HG02759 (cell line): ENCODE measurements around the gene ZNF154.

Experiments
- ATAC-seq: cut with Tn5 transposase; IDR thresholded peaks from one replicate; pipeline ENCODE4 v1.9.1; 2021; ENCODE audit warnings: mild to moderate bottlenecking, moderate library complexity; ENCODE audit not compliant: unreplicated experiment

ZNF154 gene

DNA sequence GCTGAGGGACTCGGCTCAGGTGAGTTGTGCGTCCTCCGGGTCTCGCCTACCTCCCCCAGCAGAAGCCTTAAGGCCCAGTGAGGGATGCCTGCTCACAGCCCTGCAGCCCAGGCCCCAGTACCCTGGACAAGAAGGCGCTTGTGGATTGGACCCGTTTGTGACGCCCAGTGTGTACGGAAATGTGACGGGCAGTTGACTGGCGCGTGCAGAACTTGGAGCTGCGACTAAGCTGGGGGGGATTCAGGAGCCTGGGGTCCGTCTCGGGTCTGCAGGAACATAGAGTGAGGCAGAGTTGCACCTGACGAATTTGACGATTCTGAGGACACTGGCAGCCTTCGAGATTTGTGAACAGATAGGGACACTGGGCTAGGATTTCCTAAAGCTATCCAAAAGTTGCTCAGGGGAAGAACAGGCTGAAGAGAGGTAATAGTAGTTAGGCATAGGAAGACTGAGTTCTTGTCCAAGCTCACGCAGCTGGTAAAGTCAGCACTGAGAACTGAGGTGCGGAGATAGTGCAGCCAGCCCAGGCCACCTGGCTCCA, 26.7 kb downstream of the ZNF154 start:
- peak; percentile 9 for ATAC-seq

DNA sequence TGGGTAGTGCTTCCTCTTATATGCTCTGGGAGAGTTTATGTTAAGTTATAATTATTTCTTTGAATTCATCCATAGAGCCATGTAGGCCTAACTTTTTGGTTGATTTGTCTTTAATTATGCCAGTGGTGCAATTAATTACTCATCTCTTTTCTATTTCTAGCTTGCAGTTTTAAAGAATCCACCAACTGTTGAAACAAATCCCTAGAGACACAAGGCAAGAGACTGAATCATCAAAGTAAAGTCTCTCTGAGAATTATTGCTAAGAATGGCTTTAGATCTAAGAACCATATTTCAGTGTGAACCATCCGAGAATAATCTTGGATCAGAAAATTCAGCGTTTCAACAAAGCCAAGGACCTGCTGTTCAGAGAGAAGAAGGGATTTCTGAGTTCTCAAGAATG, 33.1 kb downstream of the ZNF154 start:
- ATAC-seq, result no peak

DNA sequence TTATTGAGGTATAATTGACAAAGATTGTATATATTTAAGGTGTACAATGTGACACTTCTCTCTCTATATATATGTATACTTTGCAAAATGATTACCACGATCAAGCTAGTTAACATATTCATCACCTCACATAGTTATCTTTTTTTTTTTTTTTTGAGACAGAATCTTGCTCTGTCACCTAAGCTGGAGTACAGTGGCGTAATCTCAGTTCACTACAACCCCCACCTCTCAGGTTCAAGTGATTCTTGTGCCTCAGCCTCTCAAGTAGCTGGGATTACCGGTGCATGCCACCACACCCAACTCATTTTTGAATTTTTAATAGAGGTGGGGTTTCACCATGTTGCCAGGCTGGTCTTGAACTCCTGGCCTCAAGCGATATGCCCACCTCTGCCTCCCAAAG, 36.5 kb downstream of the ZNF154 start:
- no peak for ATAC-seq

DNA sequence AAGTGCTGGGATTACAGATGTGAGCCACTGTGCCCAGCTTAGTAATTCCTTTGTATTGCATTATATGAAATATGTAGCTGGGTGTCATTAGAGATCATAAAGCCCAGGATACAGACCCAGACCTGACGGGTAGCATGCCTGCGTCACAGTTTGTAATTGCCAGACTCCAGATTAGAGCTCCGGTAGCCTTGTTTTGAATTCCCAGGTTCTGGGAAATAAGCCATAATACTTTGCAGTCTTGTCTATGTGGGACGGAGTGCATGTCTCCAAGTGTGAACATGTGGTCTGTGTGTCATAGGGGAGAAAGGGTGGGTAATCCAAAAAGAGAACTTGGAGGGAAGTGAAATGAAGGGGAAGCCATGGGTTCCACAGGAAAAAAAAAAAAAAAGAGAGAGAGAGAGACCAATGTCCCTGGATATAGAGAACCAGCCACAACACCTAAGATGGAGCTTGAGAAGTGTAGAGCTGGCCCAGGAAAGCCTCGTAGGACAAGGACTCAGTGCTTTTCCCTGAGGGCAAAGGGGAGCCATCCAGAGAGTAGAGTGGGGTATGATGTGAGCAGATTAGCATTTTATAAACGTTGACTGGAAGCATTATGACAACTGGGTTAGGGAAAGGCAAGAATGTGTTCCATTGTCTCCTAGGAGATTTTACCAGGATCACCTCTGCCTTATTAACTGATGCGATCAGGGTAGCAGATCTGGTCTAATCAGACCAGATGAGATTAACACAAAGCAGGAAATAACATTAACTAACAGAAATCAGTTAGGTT, 37.7 kb downstream of the ZNF154 start:
- ATAC-seq, result no peak

DNA sequence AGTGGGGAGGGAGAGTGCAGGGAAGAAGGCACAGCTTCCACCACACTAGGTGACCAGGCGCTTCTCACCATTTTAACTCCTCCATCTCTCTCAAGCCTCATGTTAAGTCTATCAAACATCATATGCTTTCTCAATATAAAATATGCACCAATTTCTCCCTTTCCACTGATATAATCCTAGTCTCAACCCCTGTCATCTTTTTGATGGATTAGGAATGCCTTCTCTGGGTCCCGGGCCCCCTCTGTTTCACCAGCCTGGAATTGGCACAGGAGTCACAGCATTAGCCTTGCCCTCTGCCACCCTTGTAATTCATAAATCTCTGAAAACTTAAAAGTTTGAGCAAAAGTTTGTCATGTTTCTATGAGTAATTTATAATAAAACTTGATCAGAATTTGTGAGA, 40.4 kb downstream of the ZNF154 start, which contains the start of gene ZSCAN4:
Gene ZSCAN4 (plus strand): TSS at position 301 of the 400 bp plus-strand sequence. CDS start 7,211 bp downstream, outside the sequence.
- no peak for ATAC-seq

DNA sequence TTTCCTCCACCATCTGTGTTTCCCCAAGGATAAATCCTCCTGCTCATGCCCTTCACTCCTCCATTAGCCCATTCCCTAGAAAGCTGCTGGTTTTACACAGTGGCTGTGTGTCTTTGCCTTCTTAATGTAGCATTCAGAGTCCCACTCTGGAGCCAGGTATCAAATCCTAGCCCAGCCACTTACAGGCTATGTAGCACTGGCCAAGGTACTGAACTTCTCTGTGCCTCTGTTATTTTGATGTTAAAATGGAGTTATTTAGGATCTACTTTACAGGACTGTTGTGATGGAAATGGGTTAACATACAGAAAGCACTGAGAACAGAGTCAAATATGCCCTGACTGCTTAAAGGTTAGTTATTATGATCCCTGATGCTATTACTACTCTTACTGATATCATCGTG, 41.8 kb downstream of the ZNF154 start:
- no peak for ATAC-seq

DNA sequence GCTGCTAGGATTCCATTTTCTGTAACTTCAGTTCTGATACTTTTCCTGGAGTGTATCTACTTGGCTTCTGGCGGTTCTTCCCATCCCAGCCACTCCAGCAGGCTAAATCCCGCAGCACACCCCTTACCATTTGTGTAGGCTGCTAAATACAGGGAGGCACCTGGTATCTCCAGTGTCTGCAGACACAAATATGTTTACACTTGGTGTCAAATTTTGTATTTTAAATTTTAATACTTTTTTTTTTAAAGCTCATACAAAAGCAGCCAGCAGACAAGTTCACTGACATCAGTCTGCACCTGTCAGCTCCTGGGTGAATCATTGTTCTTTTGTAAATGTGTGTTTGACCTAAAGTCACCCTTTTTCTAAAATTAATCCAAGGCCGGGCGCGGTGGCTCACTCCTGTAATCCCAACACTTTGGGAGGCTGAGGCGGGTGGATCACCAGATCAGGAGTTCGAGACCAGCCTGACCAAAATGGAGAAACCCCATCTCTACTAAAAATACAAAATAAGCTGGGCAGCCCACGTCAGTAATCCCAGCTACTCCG, 43.7 kb downstream of the ZNF154 start:
- ATAC-seq, result no peak

DNA sequence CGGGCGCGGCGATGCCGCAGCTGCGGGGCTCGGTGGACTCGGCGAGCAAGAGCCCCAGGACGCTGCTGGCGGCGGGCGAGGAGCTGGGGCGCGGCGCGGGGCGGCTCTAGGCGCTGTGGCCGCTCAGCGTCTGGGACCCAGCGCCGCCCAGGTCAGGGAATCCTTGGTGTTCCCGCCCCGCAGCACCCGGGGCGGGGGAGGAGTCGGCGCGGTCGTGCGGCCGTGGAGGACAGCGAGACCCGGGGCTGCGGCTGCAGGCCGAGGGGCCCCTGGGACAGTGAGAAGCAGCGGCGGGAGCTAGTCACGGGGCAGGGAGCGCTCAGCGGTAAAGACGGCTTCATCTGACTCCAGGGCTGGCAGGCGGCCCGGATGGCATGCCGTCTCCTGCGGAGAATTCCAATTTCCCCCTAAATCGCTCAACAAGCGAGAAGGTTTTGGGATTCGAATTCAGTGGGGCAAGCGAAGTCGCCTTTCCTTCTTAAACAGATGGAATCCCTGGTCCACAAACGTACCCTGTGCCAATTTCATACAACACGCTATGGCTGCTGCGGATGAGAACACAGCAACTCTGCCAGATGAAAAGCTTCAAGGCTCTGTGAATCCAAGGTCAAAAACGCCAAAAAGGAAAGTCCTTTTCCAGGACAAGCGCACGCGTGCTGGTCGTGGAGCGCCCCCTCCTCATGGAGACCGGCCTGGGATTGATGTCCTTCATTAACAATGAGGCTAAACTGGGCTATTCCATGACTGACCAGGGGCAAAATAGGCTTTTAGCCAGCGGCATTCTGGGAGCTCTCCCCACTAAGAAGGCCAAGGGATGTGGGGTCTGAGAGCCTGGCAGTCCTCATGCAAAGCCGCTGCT, 44.5 kb downstream of the ZNF154 start:
- ATAC-seq, result no peak

DNA sequence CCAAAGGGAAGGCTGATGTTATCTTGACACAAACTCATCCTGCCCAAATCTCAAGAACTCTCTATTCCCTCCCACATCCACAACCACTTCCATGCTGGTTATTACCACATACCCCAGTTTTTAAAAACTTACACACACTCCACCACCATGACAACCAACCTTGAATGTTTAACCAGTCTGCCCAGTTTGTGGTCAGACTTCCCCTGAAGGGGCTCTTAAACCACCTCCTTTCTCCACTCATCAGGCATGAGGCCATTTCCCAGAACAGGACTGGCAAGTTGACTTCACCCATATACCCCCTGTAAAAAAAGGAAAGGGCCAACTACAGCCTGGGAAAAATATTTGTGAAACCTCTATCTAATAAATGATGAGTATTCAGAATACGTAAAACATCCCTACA, 52.7 kb downstream of the ZNF154 start:
- no peak for ATAC-seq

DNA sequence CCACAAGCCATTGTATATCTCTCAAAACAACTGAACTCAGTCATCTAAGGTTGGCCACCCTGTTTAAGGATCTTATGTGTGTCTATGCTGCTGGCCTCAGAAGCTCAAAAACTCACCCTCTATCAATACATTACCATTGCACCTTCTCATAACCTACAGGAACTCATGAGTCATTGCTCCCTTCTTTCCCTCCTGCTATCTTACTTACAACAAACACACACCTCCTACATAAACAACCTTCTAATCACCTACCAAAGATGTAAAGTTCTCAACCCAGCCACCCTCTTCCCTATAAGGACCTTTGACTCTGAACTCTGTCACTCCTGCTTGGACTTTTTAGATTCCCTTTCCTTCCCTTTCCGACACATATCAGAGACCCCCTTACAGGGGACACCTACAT, 53.6 kb downstream of the ZNF154 start:
- no peak for ATAC-seq

DNA sequence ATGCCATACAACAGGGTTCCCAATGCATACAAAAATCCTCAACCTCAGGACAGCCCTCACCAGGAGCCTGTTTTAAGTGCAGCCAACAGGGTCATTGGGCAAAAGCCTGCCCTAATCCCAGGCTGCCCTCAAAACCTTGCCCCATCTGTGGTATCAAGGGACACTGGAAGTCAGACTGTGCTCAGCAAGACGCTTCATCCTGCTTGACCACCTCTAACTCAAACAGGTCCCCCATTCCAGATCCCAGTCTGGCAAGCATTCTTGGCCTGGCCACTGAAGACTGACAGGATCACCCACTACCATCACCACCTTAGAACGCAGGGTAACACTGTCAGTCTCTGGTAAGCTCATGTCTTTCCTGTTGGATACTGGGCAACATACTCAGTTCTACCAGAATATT, 55.3 kb downstream of the ZNF154 start:
- ATAC-seq, result no peak

DNA sequence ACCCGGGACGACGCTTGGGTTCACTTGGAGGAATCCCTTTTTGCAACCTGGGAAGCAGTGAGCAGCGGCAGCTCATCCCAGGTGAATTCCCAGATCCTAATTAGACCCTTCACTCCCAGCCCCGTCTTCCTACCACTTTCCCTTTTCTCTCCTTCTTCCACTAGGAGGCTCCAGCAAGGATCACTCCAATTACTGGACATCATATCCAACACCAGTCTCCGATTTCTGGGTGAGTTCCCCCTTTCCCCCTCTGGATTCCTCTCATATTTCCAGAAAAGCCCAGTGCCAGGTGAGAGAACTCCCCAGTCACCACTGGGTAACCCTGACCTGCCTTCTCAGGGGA, 57.4 kb downstream of the ZNF154 start:
- ATAC-seq, result no peak

DNA sequence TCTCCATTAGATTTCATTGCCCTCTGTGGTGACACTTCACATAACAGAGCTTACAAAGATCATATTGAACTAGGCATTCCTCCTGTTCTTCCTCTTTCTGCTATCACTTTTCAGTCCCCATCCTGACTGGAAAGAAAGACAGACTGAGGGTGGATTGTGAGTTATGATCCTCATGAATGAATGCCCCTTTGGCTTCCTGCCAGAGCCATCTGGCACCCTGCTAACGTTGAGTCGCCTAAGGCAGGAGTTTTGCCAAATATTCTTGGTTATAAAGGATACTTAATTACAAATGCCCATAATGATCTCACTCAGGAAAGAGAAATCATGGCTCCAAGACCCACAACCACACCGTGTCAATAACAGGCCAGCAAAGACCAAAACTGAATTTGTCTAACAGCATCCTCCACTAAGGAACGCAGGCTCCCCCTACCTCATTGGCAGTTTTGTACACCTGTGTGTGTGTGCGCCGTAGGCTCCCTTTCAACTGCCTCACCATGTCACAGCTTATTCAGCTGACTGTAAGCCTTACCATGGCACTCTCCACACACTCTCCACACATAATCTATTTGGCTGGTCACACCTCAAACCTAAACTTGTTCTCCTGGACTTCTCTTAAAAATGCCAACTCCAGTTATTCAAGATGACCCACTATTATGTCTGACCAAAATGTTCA, 60.5 kb downstream of the ZNF154 start:
- no peak for ATAC-seq
